Measurements from ENCODE around the gene FAM20C. TPM values are rescaled to one million over a fixed set of nuclear protein-coding genes. Genes with fewer than 3 reads are reported as not detected.

FAM20C gene
- total and polyA plus RNA-seq, 2 of the 8 experiments (the other 6 are each of a cell fraction or from before 2014, with no cell fraction given), result 9.5 to 34.8 TPM

DNA sequence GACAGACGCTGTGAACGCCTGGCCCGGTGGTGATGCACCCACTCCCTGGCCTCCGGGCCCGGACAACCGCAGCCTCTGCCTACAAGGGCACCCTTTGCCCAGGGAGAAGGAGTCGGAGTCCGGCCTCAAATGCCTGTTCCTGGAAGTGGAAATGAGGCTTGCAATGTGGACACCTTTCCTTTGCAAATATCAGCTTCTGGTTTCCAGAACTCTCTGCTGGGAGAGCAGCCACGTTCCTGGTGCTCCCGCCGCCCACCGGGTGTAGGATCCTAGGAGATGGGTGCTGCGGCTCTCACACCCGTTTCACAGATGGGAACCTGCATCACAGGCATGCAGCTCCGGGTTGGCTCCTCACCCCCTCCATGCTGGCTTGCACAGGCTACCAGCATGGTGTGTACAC, 100.5 kb downstream of the FAM20C start:
- Histone ChIP-seq H3K4me3 (ENCODE audit: extremely low read depth in 1 of 4, insufficient read depth in 2 of 4, low read depth in 3 of 4, low read length in 4 of 4) (no peak overlapping the region), H3K4me2 (ENCODE audit: insufficient read depth in 1 of 2, low read depth in 2 of 2, low read length in 2 of 2) (no peak overlapping the region), H3K79me2 (ENCODE audit: control insufficient read depth in 1 of 2, insufficient read depth in 2 of 2, low read length in 2 of 2) (no peaks in the 10 kb centered on the region), H3K27ac (ENCODE audit: low read depth, low read length) (no peak overlapping the region), H3K4me1 (replicated peaks in 1 of 4; ENCODE audit: control insufficient read depth in 3 of 4, insufficient read depth in 4 of 4, low read length in 3 of 4) (no peaks in the 10 kb centered on the region; a peak in 2 of 7 replicates), H3K56ac (replicated peaks; ENCODE audit: insufficient read length, low read depth, low read length) (no peak overlapping the region), H4K91ac (replicated peaks; ENCODE audit: insufficient read length, low read length) (no peak overlapping the region), H3K79me1 (ENCODE audit: low read depth, low read length) (no peaks in the 10 kb centered on the region), H2BK20ac (ENCODE audit: low read length) (no peak overlapping the region), H3K23ac (ENCODE audit: insufficient read length) (no peak overlapping the region), H2BK15ac (ENCODE audit: low read length) (no peak overlapping the region), H2BK5ac (ENCODE audit: low read depth, low read length) (no peak overlapping the region), H2AFZ (ENCODE audit: low read length) (no peak overlapping the region), H3K9ac (replicated peaks in 1 of 4; ENCODE audit: extremely low read depth in 1 of 4, low read depth in 3 of 4, low read length in 3 of 4) (no peak overlapping the region), H3K9me3 (ENCODE audit: insufficient read depth in 2 of 2, low read depth in 1 of 2, low read length in 1 of 2) (peaks cover 0 to 31% of the 10 kb centered on the region in 2 experiments; a peak in 2 of 4 replicates), H3K36me3 (ENCODE audit: control insufficient read depth in 2 of 4, insufficient read depth in 4 of 4, low read length in 3 of 4) (no peaks in the 10 kb centered on the region; a peak in 1 of 8 replicates), H3K14ac (ENCODE audit: insufficient read length) (no peak overlapping the region), H3K18ac (ENCODE audit: extremely low read depth, low read length) (no peak overlapping the region), H2AK5ac (ENCODE audit: low read depth, low read length) (no peak overlapping the region), H2BK12ac (ENCODE audit: low read depth, low read length) (no peak overlapping the region), H3K23me2 (ENCODE audit: low read depth, low read length) (peaks cover 10% of the 10 kb centered on the region; the same call in 1 of the 2 replicates), H3K27me3 (replicated peaks in 1 of 4; ENCODE audit: control insufficient read depth in 3 of 4, extremely low read depth in 1 of 4, insufficient read depth in 3 of 4, low read length in 3 of 4) (peaks cover 32 to 52% (median 43%) of the 10 kb centered on the region in 4 experiments), H4K5ac (ENCODE audit: insufficient read length, low read depth, low read length) (no peak overlapping the region), H2BK120ac (replicated peaks; ENCODE audit: low read depth, low read length) (no peak overlapping the region), H4K20me1 (replicated peaks in 1 of 2; ENCODE audit: control insufficient read depth in 1 of 2, insufficient read depth in 2 of 2, low read length in 2 of 2) (no peaks in the 10 kb centered on the region), H4K8ac (ENCODE audit: extremely low read depth, insufficient read depth, low read length) (no peak overlapping the region), H3K4ac (replicated peaks; ENCODE audit: insufficient read length, low read depth, low read length) (no peak overlapping the region)
- DNase-seq (ENCODE audit: low read depth in 1 of 2, low spot score in 2 of 2) (no peak), FAIRE-seq (no peak)
- POLR2A ChIA-PET (ENCODE audit: partially characterized antibody), result interaction anchor here (1.1 kb wide), 1 partner anchor 514 kb away, joined by 4 read pairs; no protein-coding TSS in a partner anchor
- CTCF ChIA-PET (ENCODE audit: partially characterized antibody), result no interaction called here
- 88% methylated on average over 14 of the region's 15 CpGs; no CpG with 5 or more reads in 1 of the 2 experiments for WGBS, 2 experiments (ENCODE audit: extremely low coverage in 1 of 2, insufficient coverage in 1 of 2, insufficient read length in 1 of 2, insufficient replicate concordance in 2 of 2, low coverage in 1 of 2, low lambda C conversion rate in 2 of 2, missing lambda C conversion rate in 1 of 2)
